H9 (cell line): ENCODE results near the gene YIPF2. TPM values are rescaled to one million over a fixed set of nuclear protein-coding genes. Genes with fewer than 3 reads are reported as not detected.

Source experiments
- DNase-seq: peaks from one replicate; pipeline ENCODE4 v3.0.0-alpha.2; 2017
- H2AFZ ChIP-seq: one replicate; pipeline ENCODE4 v1.6.1; 2013; ENCODE audit warnings: mild to moderate bottlenecking, low read length, control low read depth, moderate library complexity
- H2AK5ac ChIP-seq: 2 replicates; pipeline ENCODE4 v1.6.1; 2013; ENCODE audit warnings: low read length, control low read depth, mixed read lengths; ENCODE audit not compliant: insufficient read length
- H2BK120ac ChIP-seq: one replicate; pipeline ENCODE4 v1.6.1; 2013; ENCODE audit warnings: low read depth, mild to moderate bottlenecking, low read length, control low read depth, inconsistent platforms; ENCODE audit not compliant: poor library complexity, severe bottlenecking
- H2BK12ac ChIP-seq: 2 replicates; pipeline ENCODE4 v1.6.1; 2013; ENCODE audit warnings: low read length, control low read depth, mixed read lengths, low read depth; ENCODE audit not compliant: insufficient read length
- H2BK15ac ChIP-seq: 2 replicates; pipeline ENCODE4 v1.6.1; 2013; ENCODE audit warnings: low read depth, low read length, control low read depth
- H2BK20ac ChIP-seq: one replicate; pipeline ENCODE4 v1.6.1; 2013; ENCODE audit warnings: low read depth, mild to moderate bottlenecking, low read length, control low read depth, inconsistent platforms; ENCODE audit not compliant: poor library complexity, severe bottlenecking
- H2BK5ac ChIP-seq: 2 replicates; pipeline ENCODE4 v1.6.1; 2013; ENCODE audit warnings: low read length, control low read depth, mixed read lengths; ENCODE audit not compliant: insufficient read length
- H3K14ac ChIP-seq: 2 replicates; pipeline ENCODE4 v1.6.1; 2013; ENCODE audit warnings: low read length, control low read depth; ENCODE audit not compliant: insufficient read depth
- H3K18ac ChIP-seq: 2 replicates; pipeline ENCODE4 v1.6.1; 2013; ENCODE audit warnings: low read depth, mild to moderate bottlenecking, mixed read lengths, low read length, control low read depth; ENCODE audit not compliant: insufficient read length
- H3K23ac ChIP-seq: 2 replicates; pipeline ENCODE4 v1.6.1; 2013; ENCODE audit warnings: low read length, control low read depth, mixed read lengths, low read depth; ENCODE audit not compliant: insufficient read length
- H3K23me2 ChIP-seq: 2 replicates; pipeline ENCODE4 v1.6.1; 2013; ENCODE audit warnings: low read depth, mild to moderate bottlenecking, mixed read lengths, low read length, control low read depth; ENCODE audit not compliant: insufficient read length, poor library complexity, severe bottlenecking
- H3K27ac ChIP-seq: 2 replicates; pipeline ENCODE4 v1.5.1; 2013; ENCODE audit warnings: low read length, control low read depth, mixed read lengths, low read depth; ENCODE audit not compliant: insufficient read length
- H3K27me3 ChIP-seq: 2 replicates; pipeline ENCODE4 v1.6.1; 2013; ENCODE audit warnings: low read length, control low read depth, inconsistent platforms; ENCODE audit not compliant: insufficient read depth
- H3K4ac ChIP-seq: 2 replicates; pipeline ENCODE4 v1.6.1; 2013; ENCODE audit warnings: low read depth, mild to moderate bottlenecking, control low read depth, inconsistent platforms, low read length, moderate library complexity
- H3K4me1 ChIP-seq: 2 replicates; pipeline ENCODE4 v1.6.1; 2013; ENCODE audit warnings: low read length, control low read depth, inconsistent platforms; ENCODE audit not compliant: insufficient read depth
- H3K4me2 ChIP-seq: 2 replicates; pipeline ENCODE4 v1.6.1; 2013; ENCODE audit warnings: low read length, control low read depth, mixed read lengths; ENCODE audit not compliant: insufficient read length, insufficient read depth
- H3K56ac ChIP-seq: 2 replicates; pipeline ENCODE4 v1.6.1; 2013; ENCODE audit warnings: low read depth, mild to moderate bottlenecking, mixed read lengths, low read length, control low read depth; ENCODE audit not compliant: insufficient read length
- H3K79me1 ChIP-seq: 2 replicates; pipeline ENCODE4 v1.6.1; 2013; ENCODE audit warnings: low read depth, mild to moderate bottlenecking, moderate library complexity, low read length, control low read depth, inconsistent platforms; ENCODE audit not compliant: insufficient read depth, poor library complexity, severe bottlenecking
- H3K79me2 ChIP-seq: 2 replicates; pipeline ENCODE4 v1.6.1; 2013; ENCODE audit warnings: low read length, control low read depth, inconsistent platforms; ENCODE audit not compliant: insufficient read depth
- H3K9ac ChIP-seq: 2 replicates; pipeline ENCODE4 v1.6.1; 2013; ENCODE audit warnings: low read length, control low read depth, mixed read lengths; ENCODE audit not compliant: insufficient read length; ENCODE audit errors: extremely low read depth
- H3K9me3 ChIP-seq: one replicate; pipeline ENCODE4 v1.6.1; 2013; ENCODE audit warnings: low read depth, low read length, inconsistent platforms; ENCODE audit not compliant: control insufficient read depth
- H3T11ph ChIP-seq: one replicate; pipeline ENCODE4 v1.6.1; 2013; ENCODE audit warnings: mild to moderate bottlenecking, low read length, control low read depth, inconsistent platforms
- H4K20me1 ChIP-seq: one replicate; pipeline ENCODE4 v1.6.1; 2013; ENCODE audit not compliant: control insufficient read depth, insufficient read length, insufficient read depth
- H4K5ac ChIP-seq: 2 replicates; pipeline ENCODE4 v1.6.1; 2013; ENCODE audit warnings: low read depth, mild to moderate bottlenecking, mixed read lengths, low read length, control low read depth; ENCODE audit not compliant: insufficient read length
- H4K8ac ChIP-seq: replicated peaks from 2 replicates; pipeline ENCODE4 v1.6.1; 2013; ENCODE audit warnings: low read length, control low read depth, mixed read lengths, low read depth; ENCODE audit not compliant: insufficient read length
- H4K91ac ChIP-seq: 2 replicates; pipeline ENCODE4 v1.6.1; 2013; ENCODE audit warnings: low read depth, mild to moderate bottlenecking, moderate library complexity, mixed read lengths, low read length, control low read depth; ENCODE audit not compliant: insufficient read length
- H3K27ac Mint-ChIP-seq, 3 experiments: 2 replicates in 2 of 3; 3 replicates in 1 of 3; pipeline ENCODE4 v1.8.0; 2020 to 2021; ENCODE audit warnings: mixed read lengths in 3 of 3, mild to moderate bottlenecking in 1 of 3, moderate library complexity in 1 of 3
- H3K27me3 Mint-ChIP-seq: 2 replicates; pipeline ENCODE4 v1.8.0; 2021; ENCODE audit warnings: low read depth, mild to moderate bottlenecking, moderate library complexity, mixed read lengths
- H3K36me3 Mint-ChIP-seq, 3 experiments: 2 replicates in 2 of 3; 3 replicates in 1 of 3; pipeline ENCODE4 v1.8.0; 2020 to 2021; ENCODE audit warnings: low read depth in 3 of 3, mixed read lengths in 3 of 3; ENCODE audit not compliant: insufficient read depth in 1 of 3
- H3K4me1 Mint-ChIP-seq, 2 experiments: 2 replicates each; pipeline ENCODE4 v1.8.0; 2020; ENCODE audit warnings: mixed read lengths in 2 of 2
- H3K4me3 Mint-ChIP-seq, 2 experiments: 2 replicates in 1 of 2; 3 replicates in 1 of 2; pipeline ENCODE4 v1.8.0; 2020 to 2021; ENCODE audit warnings: mild to moderate bottlenecking in 2 of 2, mixed read lengths in 2 of 2, moderate library complexity in 1 of 2
- H3K9me3 Mint-ChIP-seq, 2 experiments: 2 replicates in 1 of 2; 3 replicates in 1 of 2; pipeline ENCODE4 v1.8.0; 2020; ENCODE audit warnings: mild to moderate bottlenecking in 2 of 2, mixed read lengths in 2 of 2, moderate library complexity in 1 of 2
- CTCF ChIP-seq: fragments of 200-600 bp; sonication (generic); conservative IDR thresholded peaks from 3 replicates; pipeline ENCODE4 v1.8.0; 2021; ENCODE audit warnings: antibody characterized with exemption, mild to moderate bottlenecking
- WGBS: extraction: QIAGEN DNeasy Blood & Tissue Kit; methylation state at CpG from one replicate; pipeline ENCODE4 v1.1.7; 2013; ENCODE audit warnings: missing lambda C conversion rate, low lambda C conversion rate, mixed read lengths; ENCODE audit not compliant: insufficient read length; ENCODE audit errors: extremely low coverage; 5-methylcytosine and 5-hydroxymethylcytosine counted together
- total RNA-seq: library from RNA; stranded (reverse); gene quantifications from 2 replicates; pipeline ENCODE4 v1.2.1, GENCODE V29; 2021

The YIPF2 gene
- total RNA-seq, 1 experiment from 2014 or later: 58.2 TPM

GRCh38 chr19:10964903-10965302 lies 36.5 kb upstream of the YIPF2 start:
- no peak overlapping the region for H2AK5ac ChIP-seq
- no peak overlapping the region for H3T11ph ChIP-seq
- no peak overlapping the region for H3K4ac ChIP-seq
- H3K14ac ChIP-seq: no peak overlapping the region
- no peak overlapping the region for H3K9ac ChIP-seq
- no peak overlapping the region for H2BK20ac ChIP-seq
- Mint-ChIP-seq H3K27me3 (no peaks in the 10 kb centered on the region), H3K4me3 (no peak overlapping the region; a peak in 1 of 5 replicates), H3K4me1 (peaks cover 39 to 50% of the 10 kb centered on the region in 2 experiments), H3K27ac (no peak overlapping the region), H3K36me3 (peaks cover 11 to 22% (median 14%) of the 10 kb centered on the region in 3 experiments; a peak in 6 of 7 replicates), H3K9me3 (peaks cover 0 to 2% of the 10 kb centered on the region in 2 experiments; a peak in 1 of 5 replicates)
- H3K56ac ChIP-seq: no peak overlapping the region
- WGBS: no CpG with 5 or more reads among the region's 4 CpGs
- DNase-seq: no peak
- peaks cover 62% of the 10 kb centered on the region for H3K79me2 ChIP-seq
- no peak overlapping the region for H4K5ac ChIP-seq
- peaks cover 4% of the 10 kb centered on the region for H3K79me1 ChIP-seq
- H3K23me2 ChIP-seq: peaks cover 13% of the 10 kb centered on the region
- H2BK5ac ChIP-seq: peak overlapping the region; percentile 84
- H4K91ac ChIP-seq: no peak overlapping the region
- H4K20me1 ChIP-seq: peaks cover 6% of the 10 kb centered on the region
- TF ChIP-seq CTCF: peak; percentile 55; the same call in 2 of the 3 replicates
- no peak overlapping the region for H2BK120ac ChIP-seq
- H3K9me3 ChIP-seq: no peaks in the 10 kb centered on the region
- H3K27ac ChIP-seq: no peak overlapping the region
- H3K18ac ChIP-seq: no peak overlapping the region
- H4K8ac ChIP-seq: no peak overlapping the region
- no peaks in the 10 kb centered on the region; the same call in 1 of the 2 replicates for H3K4me1 ChIP-seq
- H2BK12ac ChIP-seq: no peak overlapping the region
- no peaks in the 10 kb centered on the region for H3K27me3 ChIP-seq
- no peak overlapping the region for H3K4me2 ChIP-seq
- H2BK15ac ChIP-seq: no peak overlapping the region
- no peak overlapping the region for H3K23ac ChIP-seq
- no peak overlapping the region for H2AFZ ChIP-seq
